ENCODE measurements around the gene LRRN4CL.

Gene LRRN4CL

GRCh38 chr11:62680825-62681240 is 8.5 kb downstream of the LRRN4CL start:
- no peak for TF ChIP-seq EGR1 (IDR thresholded peaks at IDR 0.05)
- peak; percentile 81 for TF ChIP-seq RAD21 (IDR thresholded peaks at IDR 0.05; ENCODE audit: low read depth)

GRCh38 chr11:62678770-62679696 is 10.3 kb downstream of the LRRN4CL start, which contains the start of gene UBXN1:
TSS of gene UBXN1 (minus strand) at chr11:62679073. CDS start at chr11:62678923, 150 bp downstream.
- TF ChIP-seq FOXM1 (IDR thresholded peaks at IDR 0.05; ENCODE audit: borderline replicate concordance, low read depth) (no peak), TEAD4 (IDR thresholded peaks at IDR 0.05) (no peak), EGR1 (IDR thresholded peaks at IDR 0.05) (peak; percentile 86), ZBTB7A (IDR thresholded peaks at IDR 0.05; ENCODE audit: low read depth) (no peak), NFIC (IDR thresholded peaks at IDR 0.05) (peak; percentile 52; the same call in 1 of the 2 replicates), RAD21 (IDR thresholded peaks at IDR 0.05; ENCODE audit: low read depth) (no peak), YY1 (IDR thresholded peaks at IDR 0.05; ENCODE audit: low read depth) (peak; percentile 46; the same call in 1 of the 2 replicates), MAX (IDR thresholded peaks at IDR 0.05) (peak; percentile 86), REST (IDR thresholded peaks at IDR 0.05; ENCODE audit: low read depth) (no peak), TCF12 (IDR thresholded peaks at IDR 0.05; ENCODE audit: low read depth) (peak; percentile 62), EP300 (IDR thresholded peaks at IDR 0.05; ENCODE audit: borderline replicate concordance) (no peak), CEBPB (IDR thresholded peaks at IDR 0.05) (peak; percentile 16; the same call in 1 of the 2 replicates), CREB1 (IDR thresholded peaks at IDR 0.05; ENCODE audit: low read depth) (no peak), TAF1 (IDR thresholded peaks at IDR 0.05; ENCODE audit: low read depth) (peak; percentile 58)
- TF ChIP-seq, protein P1, sequence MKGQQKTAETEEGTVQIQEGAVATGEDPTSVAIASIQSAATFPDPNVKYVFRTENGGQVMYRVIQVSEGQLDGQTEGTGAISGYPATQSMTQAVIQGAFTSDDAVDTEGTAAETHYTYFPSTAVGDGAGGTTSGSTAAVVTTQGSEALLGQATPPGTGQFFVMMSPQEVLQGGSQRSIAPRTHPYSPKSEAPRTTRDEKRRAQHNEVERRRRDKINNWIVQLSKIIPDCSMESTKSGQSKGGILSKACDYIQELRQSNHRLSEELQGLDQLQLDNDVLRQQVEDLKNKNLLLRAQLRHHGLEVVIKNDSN (IDR thresholded peaks at IDR 0.05) = peak; percentile 100

- TF ChIP-seq, protein P1 (IDR thresholded peaks at IDR 0.05) = no peak
- TF ChIP-seq TEAD4 (IDR thresholded peaks at IDR 0.05) (no peak), REST (IDR thresholded peaks at IDR 0.05; ENCODE audit: low read depth) (no peak), FOXM1 (IDR thresholded peaks at IDR 0.05; ENCODE audit: borderline replicate concordance, low read depth) (no peak), EP300 (IDR thresholded peaks at IDR 0.05; ENCODE audit: borderline replicate concordance) (no peak), CEBPB (IDR thresholded peaks at IDR 0.05) (no peak)
These were observed 10.9 kb downstream of the LRRN4CL start for GRCh38 chr11:62678433-62678769.

GRCh38 chr11:62677714-62678113 is 11.6 kb downstream of the LRRN4CL start:
- TF ChIP-seq EGR1 (IDR thresholded peaks at IDR 0.05) = no peak
- no peak for TF ChIP-seq CREB1 (IDR thresholded peaks at IDR 0.05; ENCODE audit: low read depth)
- no peak for TF ChIP-seq TAF1 (IDR thresholded peaks at IDR 0.05; ENCODE audit: low read depth)
- no peak for TF ChIP-seq CEBPB (IDR thresholded peaks at IDR 0.05)

DNA sequence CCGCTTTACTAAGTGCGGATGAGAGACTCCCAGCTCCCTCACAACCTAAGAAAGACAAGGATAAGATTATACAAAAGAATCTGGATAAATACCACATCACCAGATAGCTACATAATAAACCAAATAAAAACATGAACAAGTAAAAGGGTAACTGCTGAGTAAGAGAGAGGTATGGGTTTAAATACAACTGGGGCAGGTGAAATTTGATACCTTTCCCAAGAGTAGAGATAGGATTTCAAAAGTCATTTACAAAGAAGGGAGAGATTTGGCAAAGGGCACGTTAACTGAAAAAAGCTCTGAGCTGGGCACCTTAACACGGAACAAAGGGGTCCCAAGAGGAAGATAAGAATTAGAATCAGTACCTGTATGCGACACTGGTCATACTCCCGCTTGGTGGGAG is 12.2 kb downstream of the LRRN4CL start:
- TF ChIP-seq NFIC (IDR thresholded peaks at IDR 0.05) (no peak), REST (IDR thresholded peaks at IDR 0.05; ENCODE audit: low read depth) (no peak), CEBPB (IDR thresholded peaks at IDR 0.05) (no peak), FOXM1 (IDR thresholded peaks at IDR 0.05; ENCODE audit: borderline replicate concordance, low read depth) (no peak)
